Natural killer cell treated with Interleukin-12 subunit alpha and Interleukin-12 subunit beta and Interleukin-15 and Interleukin-18, amount 100 ng/mL, for 72 hours (primary cell): ENCODE measurements around the gene SFSWAP. TPM values are rescaled to one million over a fixed set of nuclear protein-coding genes. Genes with fewer than 3 reads are reported as not detected.

ENCODE experiments used
- ATAC-seq, 2 donors: fragments of 150-1000 bp; cut with Tn5 transposase in 1 of 2; sonication (Bioruptor Pico), chemical (Tn5 transposase) in 1 of 2; 2 replicates each; pipeline ENCODE4 v1.10.0; 2021
- DNase-seq: peaks from one replicate; pipeline ENCODE4 v3.0.0; 2022; ENCODE audit warnings: low spot score
- H3K27ac Mint-ChIP-seq, 2 donors: 1 replicate in 1 of 2; 2 replicates in 1 of 2; pipeline ENCODE4 v1.8.0; 2022; ENCODE audit warnings: mixed read lengths in 2 of 2, mild to moderate bottlenecking in 1 of 2, moderate library complexity in 1 of 2
- H3K27me3 Mint-ChIP-seq, 2 donors: 1 replicate in 1 of 2; 2 replicates in 1 of 2; pipeline ENCODE4 v1.8.0; 2022; ENCODE audit warnings: mixed read lengths in 2 of 2
- H3K36me3 Mint-ChIP-seq: one replicate; pipeline ENCODE4 v1.8.0; 2022; ENCODE audit warnings: mixed read lengths
- H3K4me1 Mint-ChIP-seq, 2 donors: 1 replicate in 1 of 2; 2 replicates in 1 of 2; pipeline ENCODE4 v1.8.0; 2022; ENCODE audit warnings: low read depth in 2 of 2, mixed read lengths in 2 of 2, mild to moderate bottlenecking in 1 of 2
- H3K4me3 Mint-ChIP-seq: one replicate; pipeline ENCODE4 v1.8.0; 2022; ENCODE audit warnings: mixed read lengths
- H3K9me3 Mint-ChIP-seq: 2 replicates; pipeline ENCODE4 v1.8.0; 2022; ENCODE audit warnings: mixed read lengths
- total RNA-seq, 2 donors: library from RNA; stranded (reverse); gene quantifications; one replicate each; pipeline ENCODE4 v1.2.3, GENCODE V29; 2022

Gene SFSWAP
- total RNA-seq, 2 donors from 2014 or later = 64.9 to 91.6 TPM

- Mint-ChIP-seq H3K36me3 (no peaks in the 10 kb centered on the region), H3K9me3 (peaks cover 7% of the 10 kb centered on the region), H3K4me1 (peaks cover 8 to 12% of the 10 kb centered on the region in 2 donors), H3K27ac (peak overlapping the region in 1 of 2 donors; percentile 14), H3K27me3 (peaks cover 6 to 12% of the 10 kb centered on the region in 2 donors), H3K4me3 (no peak overlapping the region)
- ATAC-seq = peak in 1 of 2 donors; percentile 45
- DNase-seq = no peak
Observed at GRCh38 chr12:131683266-131684014, 27.4 kb upstream of the SFSWAP start.

GRCh38 chr12:131684015-131684725 lies 26.7 kb upstream of the SFSWAP start:
- no peak for ATAC-seq
- no peak overlapping the region for H3K4me3 Mint-ChIP-seq
- H3K27me3 Mint-ChIP-seq = peaks cover 6 to 20% of the 10 kb centered on the region in 2 donors

GRCh38 chr12:131687346-131688125 lies 23.4 kb upstream of the SFSWAP start:
- no peak overlapping the region for H3K4me3 Mint-ChIP-seq
- no peaks in the 10 kb centered on the region for H3K36me3 Mint-ChIP-seq
- peaks cover 7 to 15% of the 10 kb centered on the region in 2 donors for H3K27me3 Mint-ChIP-seq
- H3K9me3 Mint-ChIP-seq = peaks cover 7% of the 10 kb centered on the region
- DNase-seq (no peak), ATAC-seq (no peak)
- H3K4me1 Mint-ChIP-seq = peaks cover 7 to 17% of the 10 kb centered on the region in 2 donors
- peak overlapping the region in 1 of 2 donors; percentile 31 for H3K27ac Mint-ChIP-seq

More at GRCh38 chr12:131684015-131684725, 26.7 kb upstream of the SFSWAP start:
- peaks cover 7% of the 10 kb centered on the region for H3K9me3 Mint-ChIP-seq
- H3K27ac Mint-ChIP-seq = no peak overlapping the region
- DNase-seq = no peak
- peaks cover 8 to 19% of the 10 kb centered on the region in 2 donors for H3K4me1 Mint-ChIP-seq
- H3K36me3 Mint-ChIP-seq = no peaks in the 10 kb centered on the region

- Mint-ChIP-seq H3K4me1 (peaks cover 0 to 10% of the 10 kb centered on the region in 2 donors), H3K27me3 (peaks cover 5 to 15% of the 10 kb centered on the region in 2 donors), H3K27ac (peak overlapping the region in 1 of 2 donors; percentile 31), H3K36me3 (no peaks in the 10 kb centered on the region), H3K4me3 (no peak overlapping the region), H3K9me3 (no peaks in the 10 kb centered on the region)
- ATAC-seq = no peak
- no peak for DNase-seq
Observed at GRCh38 chr12:131688131-131688844, 22.6 kb upstream of the SFSWAP start.

- ATAC-seq (no peak), DNase-seq (no peak)
- Mint-ChIP-seq H3K27me3 (peaks cover 5 to 15% of the 10 kb centered on the region in 2 donors), H3K4me1 (peaks cover 0 to 9% of the 10 kb centered on the region in 2 donors), H3K27ac (no peak overlapping the region), H3K36me3 (no peaks in the 10 kb centered on the region), H3K9me3 (no peaks in the 10 kb centered on the region), H3K4me3 (no peak overlapping the region)
Observed at GRCh38 chr12:131688845-131689154, 22.1 kb upstream of the SFSWAP start.

- Mint-ChIP-seq H3K4me3 (no peak overlapping the region), H3K9me3 (no peaks in the 10 kb centered on the region), H3K27ac (no peak overlapping the region), H3K27me3 (peaks cover 5 to 15% of the 10 kb centered on the region in 2 donors), H3K36me3 (no peaks in the 10 kb centered on the region), H3K4me1 (peaks cover 0 to 9% of the 10 kb centered on the region in 2 donors)
- ATAC-seq (no peak), DNase-seq (no peak)
Observed at GRCh38 chr12:131690320-131690719, 20.6 kb upstream of the SFSWAP start.

- no peak overlapping the region for H3K27ac Mint-ChIP-seq
- peaks cover 0 to 9% of the 10 kb centered on the region in 2 donors for H3K4me1 Mint-ChIP-seq
- no peaks in the 10 kb centered on the region for H3K36me3 Mint-ChIP-seq
- DNase-seq (no peak), ATAC-seq (no peak)
- H3K9me3 Mint-ChIP-seq = no peaks in the 10 kb centered on the region
- H3K27me3 Mint-ChIP-seq = peaks cover 5 to 15% of the 10 kb centered on the region in 2 donors
- H3K4me3 Mint-ChIP-seq = no peak overlapping the region
Observed at GRCh38 chr12:131692431-131692830, 18.5 kb upstream of the SFSWAP start.

GRCh38 chr12:131693149-131693548 lies 17.7 kb upstream of the SFSWAP start:
- ATAC-seq = peak in 1 of 2 donors; percentile 36

GRCh38 chr12:131694116-131694838 lies 16.6 kb upstream of the SFSWAP start:
- Mint-ChIP-seq H3K27ac (no peak overlapping the region), H3K4me3 (no peak overlapping the region), H3K9me3 (no peaks in the 10 kb centered on the region), H3K4me1 (no peaks in the 10 kb centered on the region), H3K27me3 (peaks cover 5 to 7% of the 10 kb centered on the region in 2 donors), H3K36me3 (no peaks in the 10 kb centered on the region)
- ATAC-seq = no peak
- DNase-seq = no peak

More at GRCh38 chr12:131693149-131693548, 17.7 kb upstream of the SFSWAP start:
- Mint-ChIP-seq H3K27ac (no peak overlapping the region), H3K4me3 (no peak overlapping the region), H3K36me3 (no peaks in the 10 kb centered on the region), H3K9me3 (no peaks in the 10 kb centered on the region), H3K27me3 (peaks cover 5 to 13% of the 10 kb centered on the region in 2 donors), H3K4me1 (peaks cover 0 to 9% of the 10 kb centered on the region in 2 donors)
- no peak for DNase-seq

- Mint-ChIP-seq H3K36me3 (no peaks in the 10 kb centered on the region), H3K4me3 (no peak overlapping the region), H3K27ac (no peak overlapping the region), H3K9me3 (no peaks in the 10 kb centered on the region), H3K4me1 (no peaks in the 10 kb centered on the region), H3K27me3 (peaks cover 9% of the 10 kb centered on the region in 2 donors)
- ATAC-seq = no peak
- DNase-seq = no peak
Observed at GRCh38 chr12:131695968-131696367, 14.9 kb upstream of the SFSWAP start.

GRCh38 chr12:131698286-131698685 lies 12.6 kb upstream of the SFSWAP start:
- no peak overlapping the region for H3K27ac Mint-ChIP-seq
- no peaks in the 10 kb centered on the region for H3K9me3 Mint-ChIP-seq
- H3K4me1 Mint-ChIP-seq = no peaks in the 10 kb centered on the region
- no peak for ATAC-seq
- no peak overlapping the region for H3K4me3 Mint-ChIP-seq
- peaks cover 9 to 11% of the 10 kb centered on the region in 2 donors for H3K27me3 Mint-ChIP-seq
- H3K36me3 Mint-ChIP-seq = no peaks in the 10 kb centered on the region
- DNase-seq = no peak

- Mint-ChIP-seq H3K27me3 (peaks cover 9 to 11% of the 10 kb centered on the region in 2 donors), H3K4me1 (no peaks in the 10 kb centered on the region), H3K9me3 (no peaks in the 10 kb centered on the region), H3K36me3 (peaks cover 7% of the 10 kb centered on the region), H3K4me3 (no peak overlapping the region), H3K27ac (no peak overlapping the region)
- ATAC-seq = no peak
- DNase-seq = no peak
Observed at GRCh38 chr12:131699434-131699833, 11.5 kb upstream of the SFSWAP start.

- DNase-seq (no peak), ATAC-seq (no peak)
- peaks cover 13% of the 10 kb centered on the region for H3K36me3 Mint-ChIP-seq
- H3K27ac Mint-ChIP-seq = no peak overlapping the region
- H3K9me3 Mint-ChIP-seq = peaks cover 3% of the 10 kb centered on the region
- H3K4me3 Mint-ChIP-seq = no peak overlapping the region
- no peaks in the 10 kb centered on the region for H3K4me1 Mint-ChIP-seq
- H3K27me3 Mint-ChIP-seq = peaks cover 14 to 16% of the 10 kb centered on the region in 2 donors
Observed at GRCh38 chr12:131700271-131700670, 10.6 kb upstream of the SFSWAP start.
